Measurements from ENCODE around the gene TMEM53.

TMEM53 gene

GRCh38 chr1:44620072-44620471 is 54.2 kb downstream of the TMEM53 start:
- no peaks in the 10 kb centered on the region for H3K27me3 ChIP-seq (ENCODE audit: low read length)
- H3K4me3 ChIP-seq (ENCODE audit: insufficient read depth, low read length, poor library complexity, severe bottlenecking): no peak overlapping the region
- no peaks in the 10 kb centered on the region for H3K9me2 ChIP-seq (replicated peaks; ENCODE audit: insufficient read depth, low read length)
- H3K79me2 ChIP-seq (ENCODE audit: insufficient read depth, low read length): no peaks in the 10 kb centered on the region
- no peaks in the 10 kb centered on the region for H3K36me3 ChIP-seq (ENCODE audit: low read length)
- no peaks in the 10 kb centered on the region for H4K20me1 ChIP-seq (ENCODE audit: low read depth, low read length)
- no peak overlapping the region for H3K9ac ChIP-seq (ENCODE audit: low read length)
- no peak overlapping the region for H3K4me2 ChIP-seq (ENCODE audit: low read depth, low read length, poor library complexity, severe bottlenecking)
- H2AFZ ChIP-seq (ENCODE audit: low read depth, low read length, severe bottlenecking): no peak overlapping the region
- no peak overlapping the region for H3K27ac ChIP-seq (ENCODE audit: low read depth, low read length)
- H3K9me3 ChIP-seq (ENCODE audit: insufficient read depth, low read length): no peaks in the 10 kb centered on the region
- no peak for TF ChIP-seq EZH2phosphoT487 (conservative IDR thresholded peaks at IDR 0.05; ENCODE audit: low read length)
- H3F3A ChIP-seq (ENCODE audit: insufficient read depth): no peaks in the 10 kb centered on the region

GRCh38 chr1:44619261-44619900 is 54.9 kb downstream of the TMEM53 start:
- H3K27ac ChIP-seq (ENCODE audit: low read depth, low read length): no peak overlapping the region
- no peaks in the 10 kb centered on the region for H4K20me1 ChIP-seq (ENCODE audit: low read depth, low read length)
- TF ChIP-seq EZH2phosphoT487 (conservative IDR thresholded peaks at IDR 0.05; ENCODE audit: low read length): no peak
- TF ChIP-seq, protein P1, sequence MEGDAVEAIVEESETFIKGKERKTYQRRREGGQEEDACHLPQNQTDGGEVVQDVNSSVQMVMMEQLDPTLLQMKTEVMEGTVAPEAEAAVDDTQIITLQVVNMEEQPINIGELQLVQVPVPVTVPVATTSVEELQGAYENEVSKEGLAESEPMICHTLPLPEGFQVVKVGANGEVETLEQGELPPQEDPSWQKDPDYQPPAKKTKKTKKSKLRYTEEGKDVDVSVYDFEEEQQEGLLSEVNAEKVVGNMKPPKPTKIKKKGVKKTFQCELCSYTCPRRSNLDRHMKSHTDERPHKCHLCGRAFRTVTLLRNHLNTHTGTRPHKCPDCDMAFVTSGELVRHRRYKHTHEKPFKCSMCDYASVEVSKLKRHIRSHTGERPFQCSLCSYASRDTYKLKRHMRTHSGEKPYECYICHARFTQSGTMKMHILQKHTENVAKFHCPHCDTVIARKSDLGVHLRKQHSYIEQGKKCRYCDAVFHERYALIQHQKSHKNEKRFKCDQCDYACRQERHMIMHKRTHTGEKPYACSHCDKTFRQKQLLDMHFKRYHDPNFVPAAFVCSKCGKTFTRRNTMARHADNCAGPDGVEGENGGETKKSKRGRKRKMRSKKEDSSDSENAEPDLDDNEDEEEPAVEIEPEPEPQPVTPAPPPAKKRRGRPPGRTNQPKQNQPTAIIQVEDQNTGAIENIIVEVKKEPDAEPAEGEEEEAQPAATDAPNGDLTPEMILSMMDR (IDR thresholded peaks at IDR 0.05; ENCODE audit: insufficient read depth, low read length, poor library complexity, severe bottlenecking): no peak
- no peaks in the 10 kb centered on the region for H3F3A ChIP-seq (ENCODE audit: insufficient read depth)
- no peak overlapping the region for H3K4me2 ChIP-seq (ENCODE audit: low read depth, low read length, poor library complexity, severe bottlenecking)
- no peaks in the 10 kb centered on the region for H3K9me3 ChIP-seq (ENCODE audit: insufficient read depth, low read length)
- H3K9ac ChIP-seq (ENCODE audit: low read length): no peak overlapping the region
- H3K4me3 ChIP-seq (ENCODE audit: insufficient read depth, low read length, poor library complexity, severe bottlenecking): no peak overlapping the region
- H3K36me3 ChIP-seq (ENCODE audit: low read length): no peaks in the 10 kb centered on the region
- no peaks in the 10 kb centered on the region for H3K79me2 ChIP-seq (ENCODE audit: insufficient read depth, low read length)
- no peaks in the 10 kb centered on the region for H3K9me2 ChIP-seq (replicated peaks; ENCODE audit: insufficient read depth, low read length)
- no peaks in the 10 kb centered on the region for H3K27me3 ChIP-seq (ENCODE audit: low read length)
- H2AFZ ChIP-seq (ENCODE audit: low read depth, low read length, severe bottlenecking): no peak overlapping the region

DNA sequence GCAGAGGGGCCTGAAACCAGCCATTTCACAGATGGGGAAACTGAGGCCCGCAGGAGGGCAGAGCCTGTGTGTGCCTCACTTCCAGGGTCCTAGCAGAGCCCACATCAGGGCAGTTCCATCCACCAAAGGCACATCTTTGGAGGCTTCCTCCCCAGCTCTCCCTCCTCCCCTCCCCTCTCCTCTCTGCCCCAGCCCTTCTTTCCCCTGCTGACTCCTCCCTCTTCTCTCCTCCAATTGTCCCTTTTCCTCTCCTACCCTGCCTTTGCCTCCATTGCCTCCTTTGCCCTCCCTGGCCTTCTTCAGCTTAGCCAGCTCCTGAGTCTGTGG is 56.6 kb downstream of the TMEM53 start:
- H3K9me2 ChIP-seq (replicated peaks; ENCODE audit: insufficient read depth, low read length): no peaks in the 10 kb centered on the region

More for the DNA sequence above, 56.6 kb downstream of the TMEM53 start:
- Histone ChIP-seq H4K20me1 (ENCODE audit: low read depth, low read length) (no peaks in the 10 kb centered on the region), H3K4me2 (ENCODE audit: low read depth, low read length, poor library complexity, severe bottlenecking) (no peak overlapping the region), H3K27me3 (ENCODE audit: low read length) (no peaks in the 10 kb centered on the region), H3K36me3 (ENCODE audit: low read length) (no peaks in the 10 kb centered on the region), H3K27ac (ENCODE audit: low read depth, low read length) (no peak overlapping the region), H3K4me3 (ENCODE audit: insufficient read depth, low read length, poor library complexity, severe bottlenecking) (no peak overlapping the region), H3K79me2 (ENCODE audit: insufficient read depth, low read length) (no peaks in the 10 kb centered on the region), H3F3A (ENCODE audit: insufficient read depth) (no peaks in the 10 kb centered on the region), H2AFZ (ENCODE audit: low read depth, low read length, severe bottlenecking) (no peak overlapping the region), H3K9ac (ENCODE audit: low read length) (no peak overlapping the region), H3K9me3 (ENCODE audit: insufficient read depth, low read length) (no peaks in the 10 kb centered on the region)
- TF ChIP-seq, protein P1 (IDR thresholded peaks at IDR 0.05; ENCODE audit: insufficient read depth, low read length, poor library complexity, severe bottlenecking): no peak
- TF ChIP-seq EZH2phosphoT487 (conservative IDR thresholded peaks at IDR 0.05; ENCODE audit: low read length): no peak

All from SU-DHL-6 (cell line).